ENCODE measurements around the gene GRK1.

GRK1 gene

GRCh38 chr13:113730258-113730691, 63.3 kb downstream of the GRK1 start:
- no peak for TF ChIP-seq CTCF (IDR thresholded peaks at IDR 0.05; ENCODE audit: control insufficient read depth, insufficient read depth, low read depth, low read length, missing control alignments)
- no peak for DNase-seq (ENCODE audit: low read depth)
- no peak overlapping the region for H3K4me3 ChIP-seq (ENCODE audit: control insufficient read depth, low read depth, low read length)

- no peak overlapping the region for H3K4me3 ChIP-seq (ENCODE audit: control insufficient read depth, low read depth, low read length)
- no peak for TF ChIP-seq CTCF (IDR thresholded peaks at IDR 0.05; ENCODE audit: control insufficient read depth, insufficient read depth, low read depth, low read length, missing control alignments)
- DNase-seq (ENCODE audit: low read depth): no peak
Measured at GRCh38 chr13:113730831-113731191, 63.8 kb downstream of the GRK1 start.

- no peak for TF ChIP-seq CTCF (IDR thresholded peaks at IDR 0.05; ENCODE audit: control insufficient read depth, insufficient read depth, low read depth, low read length, missing control alignments)
- H3K4me3 ChIP-seq (ENCODE audit: control insufficient read depth, low read depth, low read length): no peak overlapping the region
- DNase-seq (ENCODE audit: low read depth): no peak
Measured at GRCh38 chr13:113731192-113732175, 64.5 kb downstream of the GRK1 start.

GRCh38 chr13:113732176-113732960, 65.3 kb downstream of the GRK1 start:
- H3K4me3 ChIP-seq (ENCODE audit: control insufficient read depth, low read depth, low read length): no peak overlapping the region
- TF ChIP-seq CTCF (IDR thresholded peaks at IDR 0.05; ENCODE audit: control insufficient read depth, insufficient read depth, low read depth, low read length, missing control alignments): no peak
- DNase-seq (ENCODE audit: low read depth): no peak

GRCh38 chr13:113732961-113733950, 66.2 kb downstream of the GRK1 start:
- H3K4me3 ChIP-seq (ENCODE audit: control insufficient read depth, low read depth, low read length): no peak overlapping the region
- no peak for TF ChIP-seq CTCF (IDR thresholded peaks at IDR 0.05; ENCODE audit: control insufficient read depth, insufficient read depth, low read depth, low read length, missing control alignments)
- DNase-seq (ENCODE audit: low read depth): no peak
